ENCODE results near the gene SRCAP. TPM values are rescaled to one million over a fixed set of nuclear protein-coding genes. Genes with fewer than 3 reads are reported as not detected.

The SRCAP gene
- total and polyA plus RNA-seq, 2 experiments from 2014 or later: 9.1 to 23.7 TPM

GRCh38 chr16:30782486-30783279, 83.7 kb downstream of the SRCAP start:
- Histone ChIP-seq H2AFZ (no peak overlapping the region), H3K79me2 (ENCODE audit: insufficient read depth) (peaks cover 30% of the 10 kb centered on the region), H3K9ac (no peak overlapping the region), H4K20me1 (ENCODE audit: insufficient read depth) (no peaks in the 10 kb centered on the region), H3K36me3 (ENCODE audit: low read depth) (no peaks in the 10 kb centered on the region), H3K27me3 (replicated peaks; ENCODE audit: insufficient read depth) (no peaks in the 10 kb centered on the region), H3K27ac (no peak overlapping the region), H3K4me1 (ENCODE audit: insufficient read depth) (no peaks in the 10 kb centered on the region; the same call in 1 of the 2 replicates), H3K9me3 (ENCODE audit: low read depth) (no peaks in the 10 kb centered on the region), H3F3A (ENCODE audit: insufficient read depth) (no peaks in the 10 kb centered on the region), H3K9me2 (ENCODE audit: insufficient read depth) (no peaks in the 10 kb centered on the region), H3K4me2 (ENCODE audit: unreplicated experiment) (no peak overlapping the region), H3K4me3 (no peak overlapping the region)
- DNase-seq: no peak
- in situ Hi-C loops (cut with MboI): no loop called here
- 96% methylated on average over 54 to 63 of the region's 63 CpGs for WGBS, 2 experiments (ENCODE audit: low coverage in 1 of 2, low lambda C conversion rate in 2 of 2, missing lambda C conversion rate in 2 of 2)
- no peak for TF ChIP-seq EZH2 (IDR thresholded peaks at IDR 0.05; ENCODE audit: insufficient read depth, poor library complexity, severe bottlenecking)
- no peak for TF ChIP-seq EZH2phosphoT487 (IDR thresholded peaks at IDR 0.05; ENCODE audit: insufficient read depth, low read depth)

DNA sequence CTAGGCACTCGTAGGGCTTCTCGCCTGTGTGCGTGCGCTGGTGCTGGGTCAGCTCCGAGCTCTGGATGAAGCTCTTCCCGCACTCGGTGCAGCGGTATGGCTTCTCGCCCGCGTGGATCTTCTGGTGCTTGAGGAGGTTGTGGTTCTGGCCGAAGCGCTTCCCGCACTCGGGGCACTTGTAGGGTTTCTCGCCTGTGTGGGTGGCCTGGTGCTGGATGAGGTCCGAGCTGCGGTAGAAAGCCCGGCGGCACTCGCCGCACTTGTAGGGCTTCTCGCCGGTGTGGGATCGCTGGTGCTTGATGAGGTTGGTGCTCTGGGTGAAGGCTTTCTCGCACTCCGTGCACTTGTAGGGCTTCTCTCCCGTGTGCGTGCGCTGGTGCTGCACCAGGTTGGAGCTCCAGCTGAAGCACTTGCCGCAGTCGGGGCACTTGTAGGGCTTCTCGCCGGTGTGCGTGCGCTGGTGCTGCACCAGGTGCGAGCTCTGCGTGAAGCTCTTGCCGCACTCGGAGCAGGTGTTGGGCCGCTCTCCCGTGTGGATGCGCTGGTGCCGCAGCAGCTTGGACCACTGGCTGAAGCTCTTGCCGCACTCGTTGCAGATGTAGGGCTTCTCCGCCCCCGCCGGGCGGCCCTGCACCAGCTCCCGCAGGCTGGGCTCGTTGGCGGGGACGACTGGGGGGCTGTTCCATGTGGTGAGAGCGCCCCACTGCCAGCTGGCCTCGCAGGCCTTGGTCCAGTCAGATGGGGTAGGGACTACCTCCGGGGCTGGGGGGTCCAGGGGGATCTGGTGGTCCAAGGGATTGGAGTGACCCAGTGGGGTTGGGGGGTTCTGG, 84.5 kb downstream of the SRCAP start:
- no peaks in the 10 kb centered on the region for H3K27me3 ChIP-seq (replicated peaks; ENCODE audit: insufficient read depth)
- H3K79me2 ChIP-seq (ENCODE audit: insufficient read depth): peaks cover 32% of the 10 kb centered on the region
- DNase-seq: no peak
- H3K4me3 ChIP-seq: no peak overlapping the region
- WGBS, 2 experiments (ENCODE audit: low coverage in 1 of 2, low lambda C conversion rate in 2 of 2, missing lambda C conversion rate in 2 of 2): 92 to 98% methylated on average over 35 to 53 of the region's 57 CpGs
- no peak overlapping the region for H3K27ac ChIP-seq
- no peaks in the 10 kb centered on the region; the same call in 1 of the 2 replicates for H3K4me1 ChIP-seq (ENCODE audit: insufficient read depth)
- no peak overlapping the region for H2AFZ ChIP-seq
- no peaks in the 10 kb centered on the region for H4K20me1 ChIP-seq (ENCODE audit: insufficient read depth)
- no peaks in the 10 kb centered on the region for H3F3A ChIP-seq (ENCODE audit: insufficient read depth)
- no peaks in the 10 kb centered on the region for H3K9me2 ChIP-seq (ENCODE audit: insufficient read depth)
- no peak overlapping the region for H3K9ac ChIP-seq
- H3K9me3 ChIP-seq (ENCODE audit: low read depth): no peaks in the 10 kb centered on the region
- in situ Hi-C loops (cut with MboI): no loop called here
- no peak for TF ChIP-seq EZH2 (IDR thresholded peaks at IDR 0.05; ENCODE audit: insufficient read depth, poor library complexity, severe bottlenecking)
- TF ChIP-seq EZH2phosphoT487 (IDR thresholded peaks at IDR 0.05; ENCODE audit: insufficient read depth, low read depth): no peak
- H3K4me2 ChIP-seq (ENCODE audit: unreplicated experiment): no peak overlapping the region
- no peaks in the 10 kb centered on the region for H3K36me3 ChIP-seq (ENCODE audit: low read depth)

DNA sequence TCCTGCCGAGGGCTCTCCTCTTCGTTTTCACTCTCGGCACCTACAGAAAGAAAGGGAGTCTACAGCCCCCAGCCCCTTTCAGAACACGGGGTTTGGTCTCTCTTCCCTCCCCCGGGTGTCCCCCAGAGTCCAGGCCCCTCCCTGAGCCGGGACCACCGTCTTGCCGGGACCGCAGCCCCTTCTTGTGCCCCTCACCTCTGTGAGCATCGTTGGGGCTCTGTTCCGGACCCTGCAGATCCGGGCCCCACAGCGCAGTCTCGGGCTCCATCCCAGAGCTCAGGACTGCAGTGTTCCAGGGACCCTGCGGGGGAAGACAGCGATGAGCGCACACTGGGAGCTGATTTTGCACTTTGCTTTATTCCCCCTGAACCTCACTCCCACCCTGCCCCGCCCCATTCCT, 85.2 kb downstream of the SRCAP start:
- H3K27me3 ChIP-seq (replicated peaks; ENCODE audit: insufficient read depth): no peaks in the 10 kb centered on the region
- no peak overlapping the region for H3K27ac ChIP-seq
- H3F3A ChIP-seq (ENCODE audit: insufficient read depth): no peaks in the 10 kb centered on the region
- no peaks in the 10 kb centered on the region for H3K9me2 ChIP-seq (ENCODE audit: insufficient read depth)
- WGBS, 2 experiments (ENCODE audit: low coverage in 1 of 2, low lambda C conversion rate in 2 of 2, missing lambda C conversion rate in 2 of 2): 77 to 86% methylated on average over 7 to 18 of the region's 18 CpGs
- H3K4me3 ChIP-seq: no peak overlapping the region
- in situ Hi-C loops (cut with MboI): no loop called here
- no peaks in the 10 kb centered on the region for H3K9me3 ChIP-seq (ENCODE audit: low read depth)
- H2AFZ ChIP-seq: no peak overlapping the region
- TF ChIP-seq EZH2phosphoT487 (IDR thresholded peaks at IDR 0.05; ENCODE audit: insufficient read depth, low read depth): no peak
- no peak for TF ChIP-seq EZH2 (IDR thresholded peaks at IDR 0.05; ENCODE audit: insufficient read depth, poor library complexity, severe bottlenecking)
- H3K79me2 ChIP-seq (ENCODE audit: insufficient read depth): peaks cover 32% of the 10 kb centered on the region
- H3K9ac ChIP-seq: no peak overlapping the region
- no peaks in the 10 kb centered on the region for H4K20me1 ChIP-seq (ENCODE audit: insufficient read depth)
- no peak overlapping the region for H3K4me2 ChIP-seq (ENCODE audit: unreplicated experiment)
- H3K36me3 ChIP-seq (ENCODE audit: low read depth): no peaks in the 10 kb centered on the region
- H3K4me1 ChIP-seq (ENCODE audit: insufficient read depth): no peaks in the 10 kb centered on the region; the same call in 1 of the 2 replicates
- DNase-seq: no peak
